ENCODE data around the gene S1PR5. TPM values are rescaled to one million over a fixed set of nuclear protein-coding genes. Genes with fewer than 3 reads are reported as not detected.

S1PR5 gene
- polyA plus RNA-seq, 3 donors, result 0.18 to 0.46 TPM; not detected in 1

DNA sequence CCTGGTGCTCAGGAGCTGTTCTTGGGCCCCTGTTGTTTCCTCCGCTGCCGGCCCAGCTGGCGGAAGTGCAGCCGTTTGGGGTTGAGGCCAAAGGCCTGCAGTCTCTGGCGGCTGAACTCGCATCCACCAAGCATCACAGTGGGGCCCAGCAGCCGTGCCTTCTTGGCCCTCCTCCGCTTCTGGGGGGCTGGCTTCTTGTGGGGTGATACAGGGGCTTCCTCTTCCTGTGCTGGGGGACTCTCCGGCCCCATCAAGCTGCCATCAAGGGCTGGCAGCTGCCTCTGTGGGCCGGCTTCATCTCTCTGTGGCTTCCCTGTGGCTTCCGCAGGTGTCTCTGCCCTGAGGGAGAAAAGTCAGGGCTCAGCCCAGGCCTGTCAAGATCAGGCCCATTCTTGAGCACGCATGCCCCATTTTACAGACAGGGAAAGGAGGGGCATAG lies 36.7 kb upstream of the S1PR5 start:
- Histone ChIP-seq H4K20me1 (ENCODE audit: insufficient read depth, low read length) (peaks cover 44% of the 10 kb centered on the region), H3K79me2 (ENCODE audit: insufficient read depth, low read length) (peaks cover 6% of the 10 kb centered on the region), H3K27ac (ENCODE audit: low read depth in 1 of 2, low read length in 2 of 2) (no peak overlapping the region), H3K27me3 (ENCODE audit: control insufficient read depth in 2 of 2, insufficient read depth in 2 of 2, low read length in 2 of 2) (no peaks in the 10 kb centered on the region), H3K36me3 (replicated peaks in 1 of 2; ENCODE audit: control insufficient read depth in 1 of 2, insufficient read depth in 2 of 2, low read length in 2 of 2) (peaks cover 69 to 96% of the 10 kb centered on the region in 2 donors), H3K9ac (ENCODE audit: insufficient read depth, low read length, poor library complexity, severe bottlenecking) (no peak overlapping the region), H3K9me3 (replicated peaks in 1 of 2; ENCODE audit: control insufficient read depth in 1 of 2, insufficient read depth in 1 of 2, low read length in 2 of 2) (peaks cover 0 to 4% of the 10 kb centered on the region in 2 donors), H2AFZ (ENCODE audit: insufficient read depth, low read depth, low read length, poor library complexity, severe bottlenecking) (no peak overlapping the region), H3K4me1 (ENCODE audit: control insufficient read depth in 1 of 2, insufficient read depth in 2 of 2, low read length in 2 of 2) (peaks cover 5 to 6% of the 10 kb centered on the region in 2 donors), H3K4me3 (replicated peaks in 1 of 3; ENCODE audit: low read depth in 2 of 3, low read length in 3 of 3) (no peak overlapping the region), H3K4me2 (replicated peaks; ENCODE audit: extremely low read depth, low read length, poor library complexity, severe bottlenecking) (no peak overlapping the region)
- intact Hi-C loops (cut with micrococcal nuclease), result no loop called here
- no peak for DNase-seq
- TF ChIP-seq, protein P1, sequence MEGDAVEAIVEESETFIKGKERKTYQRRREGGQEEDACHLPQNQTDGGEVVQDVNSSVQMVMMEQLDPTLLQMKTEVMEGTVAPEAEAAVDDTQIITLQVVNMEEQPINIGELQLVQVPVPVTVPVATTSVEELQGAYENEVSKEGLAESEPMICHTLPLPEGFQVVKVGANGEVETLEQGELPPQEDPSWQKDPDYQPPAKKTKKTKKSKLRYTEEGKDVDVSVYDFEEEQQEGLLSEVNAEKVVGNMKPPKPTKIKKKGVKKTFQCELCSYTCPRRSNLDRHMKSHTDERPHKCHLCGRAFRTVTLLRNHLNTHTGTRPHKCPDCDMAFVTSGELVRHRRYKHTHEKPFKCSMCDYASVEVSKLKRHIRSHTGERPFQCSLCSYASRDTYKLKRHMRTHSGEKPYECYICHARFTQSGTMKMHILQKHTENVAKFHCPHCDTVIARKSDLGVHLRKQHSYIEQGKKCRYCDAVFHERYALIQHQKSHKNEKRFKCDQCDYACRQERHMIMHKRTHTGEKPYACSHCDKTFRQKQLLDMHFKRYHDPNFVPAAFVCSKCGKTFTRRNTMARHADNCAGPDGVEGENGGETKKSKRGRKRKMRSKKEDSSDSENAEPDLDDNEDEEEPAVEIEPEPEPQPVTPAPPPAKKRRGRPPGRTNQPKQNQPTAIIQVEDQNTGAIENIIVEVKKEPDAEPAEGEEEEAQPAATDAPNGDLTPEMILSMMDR (IDR thresholded peaks at IDR 0.05), result no peak
- 5% methylated on average over 6 of the region's 12 CpGs for WGBS (ENCODE audit: insufficient coverage)
- peaks cover 66 to 92% of the 10 kb centered on the region in 2 donors for H3K36me3 Mint-ChIP-seq
- H3K4me1 Mint-ChIP-seq, result peaks cover 15% of the 10 kb centered on the region
- H3K27ac Mint-ChIP-seq, result peak overlapping the region in 4 of 7 donors; percentile 21 to 71 (median 54)
- no peaks in the 10 kb centered on the region for H3K27me3 Mint-ChIP-seq (ENCODE audit: low read depth in 3 of 3)
- H3K4me3 Mint-ChIP-seq, result no peak overlapping the region
- peaks cover 0 to 8% (median 1%) of the 10 kb centered on the region in 7 donors for H3K9me3 Mint-ChIP-seq

DNA sequence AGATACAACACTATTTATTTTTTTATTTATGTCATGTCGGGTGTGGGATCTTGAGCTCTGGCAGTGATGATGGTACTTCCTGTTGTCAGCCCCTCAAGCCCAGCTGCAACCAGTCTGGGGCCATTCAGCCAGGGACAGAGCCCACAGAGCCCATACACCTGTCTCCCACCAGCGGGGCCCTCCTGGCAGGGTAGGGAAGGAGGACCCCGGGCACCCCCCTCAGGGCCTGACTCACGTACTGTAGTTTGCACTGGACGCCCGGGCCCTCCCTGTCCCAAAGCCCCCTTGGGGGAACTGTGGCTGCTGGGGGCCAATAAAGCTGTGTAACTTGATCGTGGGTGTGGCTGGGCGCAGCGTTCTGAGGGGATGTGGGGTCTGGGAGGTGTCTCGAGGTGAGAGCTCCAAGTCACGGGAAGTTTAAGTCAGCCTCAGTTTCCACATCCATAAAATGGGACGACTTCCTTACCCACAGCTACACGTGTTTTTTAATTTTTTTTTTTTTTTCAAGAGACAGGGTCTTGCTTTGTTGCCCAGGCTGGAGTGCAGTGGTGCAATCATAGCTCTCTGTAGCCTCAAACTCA lies 35.9 kb upstream of the S1PR5 start:
- Mint-ChIP-seq H3K9me3 (peaks cover 0 to 8% (median 1%) of the 10 kb centered on the region in 7 donors), H3K4me1 (peaks cover 15% of the 10 kb centered on the region), H3K4me3 (no peak overlapping the region), H3K27ac (peak overlapping the region in 1 of 7 donors; percentile 71), H3K27me3 (ENCODE audit: low read depth in 3 of 3) (no peaks in the 10 kb centered on the region), H3K36me3 (peaks cover 68 to 92% of the 10 kb centered on the region in 2 donors)
- 54% methylated on average over 5 of the region's 13 CpGs for WGBS (ENCODE audit: insufficient coverage)
- Histone ChIP-seq H3K4me3 (replicated peaks in 1 of 3; ENCODE audit: low read depth in 2 of 3, low read length in 3 of 3) (no peak overlapping the region), H3K9ac (ENCODE audit: insufficient read depth, low read length, poor library complexity, severe bottlenecking) (no peak overlapping the region), H3K4me1 (ENCODE audit: control insufficient read depth in 1 of 2, insufficient read depth in 2 of 2, low read length in 2 of 2) (peaks cover 5 to 6% of the 10 kb centered on the region in 2 donors), H3K9me3 (replicated peaks in 1 of 2; ENCODE audit: control insufficient read depth in 1 of 2, insufficient read depth in 1 of 2, low read length in 2 of 2) (peaks cover 0 to 4% of the 10 kb centered on the region in 2 donors), H3K79me2 (ENCODE audit: insufficient read depth, low read length) (peaks cover 6% of the 10 kb centered on the region), H3K4me2 (replicated peaks; ENCODE audit: extremely low read depth, low read length, poor library complexity, severe bottlenecking) (no peak overlapping the region), H3K27me3 (ENCODE audit: control insufficient read depth in 2 of 2, insufficient read depth in 2 of 2, low read length in 2 of 2) (no peaks in the 10 kb centered on the region), H4K20me1 (ENCODE audit: insufficient read depth, low read length) (peaks cover 49% of the 10 kb centered on the region), H2AFZ (ENCODE audit: insufficient read depth, low read depth, low read length, poor library complexity, severe bottlenecking) (no peak overlapping the region), H3K27ac (ENCODE audit: low read depth in 1 of 2, low read length in 2 of 2) (peak overlapping the region in 1 of 2 donors; percentile 12), H3K36me3 (replicated peaks in 1 of 2; ENCODE audit: control insufficient read depth in 1 of 2, insufficient read depth in 2 of 2, low read length in 2 of 2) (peaks cover 74 to 96% of the 10 kb centered on the region in 2 donors)
- intact Hi-C loops (cut with micrococcal nuclease), result no loop called here
- TF ChIP-seq, protein P1 (IDR thresholded peaks at IDR 0.05), result no peak
- no peak for DNase-seq

Data from CD14-positive monocyte (primary cell).